PC-3 (cell line): ENCODE data around the gene NSMF. TPM values are rescaled to one million over a fixed set of nuclear protein-coding genes. Genes with fewer than 3 reads are reported as not detected.
A peak's percentile ranks its signal among the peaks of the same experiment; 100 is the strongest.

Experiments used
- ATAC-seq: fragments of 200-7000 bp; cut with Tn5 transposase; 2 replicates; pipeline ENCODE4 v1.9.1; 2020; ENCODE audit warnings: mild to moderate bottlenecking, moderate library complexity
- Bru-seq: library from RNA; stranded (reverse); fragments of 400-500 nt; gene quantifications from one replicate; lab custom pipeline; 2021; lab: Mats Ljungman, UMichigan
- BruChase-seq, 2 experiments: library from RNA; stranded (reverse); fragments of 400-500 nt; gene quantifications; one replicate each; lab custom pipeline; 2021; lab: Mats Ljungman, UMichigan
- BruUV-seq: library from RNA; stranded (reverse); fragments of 400-500 nt; replicated peaks from 2 replicates; lab custom pipeline; 2021; lab: Mats Ljungman, UMichigan
- CTCF ChIA-PET: fragments of 300-600 bp; sonication (Branson Sonifier 250); formaldehyde crosslinking; loops from one replicate; lab custom pipeline; 2022; ENCODE audit warnings: antibody characterized with exemption; lab: Charles Lee
- POLR2A ChIA-PET: fragments of 300-600 bp; sonication (Branson Sonifier 250); formaldehyde crosslinking; loops from one replicate; lab custom pipeline; 2022; ENCODE audit warnings: antibody characterized with exemption; ENCODE audit not compliant: unreplicated experiment; lab: Charles Lee
- DNase-seq: peaks from one replicate; pipeline ENCODE4 v3.0.0-alpha.2; 2015
- H2AFZ ChIP-seq: fragments of 300-600 bp; sonication (generic); 2 replicates; pipeline ENCODE4 v1.6.0; 2016; ENCODE audit warnings: antibody characterized with exemption, low read length
- H3F3A ChIP-seq: fragments of 300-600 bp; sonication (generic); one replicate; pipeline ENCODE4 v1.6.0; 2017; ENCODE audit warnings: antibody characterized with exemption, low read length, control low read depth, mild to moderate bottlenecking; ENCODE audit not compliant: unreplicated experiment
- H3K27ac ChIP-seq: fragments of 300-600 bp; sonication (generic); 2 replicates; pipeline ENCODE4 v1.5.1; 2016; ENCODE audit warnings: mild to moderate bottlenecking, low read length
- H3K27me3 ChIP-seq: fragments of 300-600 bp; sonication (generic); 2 replicates; pipeline ENCODE4 v1.6.1; 2016; ENCODE audit warnings: low read length, mixed read lengths
- H3K36me3 ChIP-seq: fragments of 300-600 bp; sonication (generic); 2 replicates; pipeline ENCODE4 v1.6.1; 2016; ENCODE audit warnings: low read depth, mixed run types, low read length, mixed read lengths
- H3K4me1 ChIP-seq: fragments of 300-600 bp; sonication (generic); 2 replicates; pipeline ENCODE4 v1.5.1; 2016; ENCODE audit warnings: low read length; ENCODE audit not compliant: insufficient read depth
- H3K4me2 ChIP-seq: fragments of 300-600 bp; sonication (generic); 2 replicates; pipeline ENCODE4 v1.6.0; 2016; ENCODE audit warnings: low read length
- H3K4me3 ChIP-seq: fragments of 300-600 bp; sonication (generic); 2 replicates; pipeline ENCODE4 v1.5.1; 2016; ENCODE audit warnings: mild to moderate bottlenecking, low read length, mixed read lengths
- H3K79me2 ChIP-seq: fragments of 300-600 bp; sonication (generic); 2 replicates; pipeline ENCODE4 v1.6.1; 2017; ENCODE audit warnings: low read length, mixed read lengths
- H3K9ac ChIP-seq: fragments of 300-600 bp; sonication (generic); 2 replicates; pipeline ENCODE4 v1.6.0; 2016; ENCODE audit warnings: mild to moderate bottlenecking, low read length
- H3K9me2 ChIP-seq: fragments of 300-600 bp; sonication (generic); replicated peaks from 2 replicates; pipeline ENCODE4 v1.6.1; 2016; ENCODE audit warnings: mixed run types, low read length, mixed read lengths
- H3K9me3 ChIP-seq: fragments of 300-600 bp; sonication (generic); 2 replicates; pipeline ENCODE4 v1.6.1; 2016; ENCODE audit warnings: low read length, mixed read lengths
- H4K20me1 ChIP-seq: fragments of 300-600 bp; sonication (generic); 2 replicates; pipeline ENCODE4 v1.6.1; 2016; ENCODE audit warnings: low read length, mixed read lengths
- CTCF ChIP-seq: fragments of 300-600 bp; sonication (generic); conservative IDR thresholded peaks from 2 replicates; pipeline ENCODE4 v1.5.1; 2017; ENCODE audit warnings: antibody characterized with exemption, low read depth, mild to moderate bottlenecking, low read length
- EZH2 ChIP-seq: fragments of 300-600 bp; sonication (generic); IDR thresholded peaks from one replicate; pipeline ENCODE4 v1.6.1; 2017; ENCODE audit warnings: antibody characterized with exemption, mild to moderate bottlenecking, low read length; ENCODE audit not compliant: unreplicated experiment
- EZH2phosphoT487 ChIP-seq: fragments of 300-600 bp; sonication (generic); IDR thresholded peaks from 2 replicates; pipeline ENCODE4 v1.6.1; 2018; ENCODE audit warnings: mild to moderate bottlenecking, antibody characterized with exemption, low read length, borderline replicate concordance
- intact Hi-C: fragments of 100-400 bp; cut with micrococcal nuclease; formaldehyde crosslinking; loops from 2 replicates; pipeline ENCODE4 v1.9.0; 2023
- long read RNA-seq: library from polyadenylated mRNA; unstranded; transcript quantifications from one replicate; pipeline ENCODE4 v2.0.0, GENCODE V29; 2021; ENCODE audit not compliant: unreplicated experiment
- total RNA-seq: library from RNA; depleted of rRNA; stranded (reverse); fragments of >200 nt; gene quantifications from 2 replicates; pipeline ENCODE4 v1.2.3, GENCODE V29; 2014; rRNA removed

NSMF gene
- total RNA-seq (29.5 and 30.8 TPM in 2 replicates), Bru-seq, nascent RNA (percentile 46 among the genes with signal in this experiment), BruChase-seq, experiment 1, labeled RNA remaining after a 6-hour chase (percentile 67 among the genes with signal in this experiment), BruChase-seq, experiment 2, labeled RNA remaining after a 2-hour chase (percentile 60 among the genes with signal in this experiment)
- long read RNA-seq, transcript NSMF-205 (14 exons, 3,571 nt): major isoform, 25 of 116 reads
- long read RNA-seq, transcript NSMF-201 (15 exons, 2,981 nt): minor isoform, 20 of 116 reads
- long read RNA-seq, partial matches to known transcripts: 22 of 116 reads
- long read RNA-seq, other reads (novel, unspliced or antisense): 49 of 116 reads

DNA sequence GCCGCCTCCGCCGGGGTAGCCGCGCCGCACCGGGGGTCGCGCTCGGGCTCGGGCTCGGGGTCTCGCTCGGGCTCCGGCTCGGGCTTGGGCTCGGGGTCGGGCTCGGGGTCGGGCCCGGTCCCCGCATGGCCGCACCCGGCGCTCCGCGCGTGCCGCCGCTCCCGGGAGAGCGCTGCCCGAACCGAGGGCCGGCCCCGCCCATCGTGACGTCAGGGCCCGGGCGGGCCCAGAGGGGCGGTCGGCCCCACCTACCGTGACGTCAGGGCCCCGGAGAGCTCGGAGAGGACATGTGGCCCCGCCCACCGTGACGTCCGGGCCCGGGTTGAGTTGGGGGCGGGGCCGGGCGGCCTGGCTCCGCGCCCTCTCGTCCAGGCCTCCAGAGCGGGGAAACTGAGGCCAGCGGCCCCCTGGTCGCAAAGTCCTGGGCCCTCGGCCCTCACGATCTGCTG is at the start of gene NSMF:
TSS of gene NSMF (minus strand) at position 183 of the 449 bp plus-strand sequence. CDS start 232 bp downstream, outside the sequence.
- peaks cover 4% of the 10 kb centered on the region; the same call in 1 of the 2 replicates for H3K4me1 ChIP-seq
- peak within 1 kb of the TSS; percentile 82 for H3K4me3 ChIP-seq
- no peaks in the 10 kb centered on the region for H3K9me3 ChIP-seq
- intact Hi-C loops: loop anchor here (2.0 kb wide), 1 partner anchor 24 kb away; no protein-coding TSS in a partner anchor
- peaks cover 13% of the 10 kb centered on the region; the same call in 1 of the 2 replicates for H3K79me2 ChIP-seq
- H3K27me3 ChIP-seq: no peaks in the 10 kb centered on the region
- BruUV-seq: no TSS peak
- peak within 1 kb of the TSS; percentile 92 for H3K4me2 ChIP-seq
- ChIA-PET CTCF (interaction anchor here (0.5 to 1.0 kb wide), 2 partner anchors 23 to 481 kb away, joined by 3 to 5 read pairs; no protein-coding TSS in a partner anchor), POLR2A (no interaction called here)
- ATAC-seq: peak; percentile 90
- no peaks in the 10 kb centered on the region for H3K9me2 ChIP-seq
- peak within 1 kb of the TSS; percentile 76 for H3K9ac ChIP-seq
- H4K20me1 ChIP-seq: no peaks in the 10 kb centered on the region
- TF ChIP-seq EZH2phosphoT487 (no peak), EZH2 (no peak), CTCF (no peak)
- DNase-seq: peak; percentile 91
- no peaks in the 10 kb centered on the region for H3F3A ChIP-seq
- H3K36me3 ChIP-seq: no peaks in the 10 kb centered on the region
- peak within 1 kb of the TSS; percentile 26; the same call in 1 of the 2 replicates for H3K27ac ChIP-seq
- H2AFZ ChIP-seq: peak within 1 kb of the TSS; percentile 91

DNA sequence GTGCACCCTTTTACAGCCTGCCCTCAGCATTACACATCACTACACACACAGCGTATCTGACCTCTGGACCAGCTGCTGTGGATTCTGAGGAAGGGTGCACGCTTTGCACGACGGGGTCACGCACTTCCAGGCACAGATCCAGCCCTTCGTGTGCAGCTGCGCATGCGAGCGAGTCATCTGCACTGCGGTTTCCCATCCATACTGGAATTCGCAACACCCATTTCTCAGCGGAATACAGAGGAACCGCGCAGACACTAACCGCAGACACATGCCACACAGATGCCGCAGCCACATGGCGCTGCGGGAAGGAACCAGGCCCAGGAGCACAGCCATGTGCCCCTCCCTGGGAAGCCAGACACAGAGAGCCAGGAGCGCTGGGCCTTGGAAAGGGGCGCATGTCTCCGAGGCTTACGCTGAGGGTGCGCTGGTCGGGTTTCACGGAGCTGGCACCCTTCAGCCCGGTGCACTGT is 47.6 kb upstream of the NSMF start:
- Histone ChIP-seq H3F3A (no peaks in the 10 kb centered on the region), H3K79me2 (no peaks in the 10 kb centered on the region), H3K4me2 (no peak overlapping the region), H3K4me1 (0 out of 2 replicates have a peak, but pooled peaks cover 6% of the 10 kb centered on the region), H4K20me1 (no peaks in the 10 kb centered on the region), H3K36me3 (no peaks in the 10 kb centered on the region), H3K9me3 (no peaks in the 10 kb centered on the region), H3K9me2 (no peaks in the 10 kb centered on the region), H2AFZ (no peak overlapping the region), H3K27ac (no peak overlapping the region), H3K9ac (no peak overlapping the region), H3K27me3 (no peaks in the 10 kb centered on the region), H3K4me3 (no peak overlapping the region)
- CTCF ChIA-PET: no interaction called here
- DNase-seq: no peak
- POLR2A ChIA-PET: no interaction called here
- BruUV-seq: no TSS peak
- no peak for ATAC-seq
- TF ChIP-seq EZH2 (no peak), CTCF (no peak), EZH2phosphoT487 (no peak)
- intact Hi-C loops: no loop called here

DNA sequence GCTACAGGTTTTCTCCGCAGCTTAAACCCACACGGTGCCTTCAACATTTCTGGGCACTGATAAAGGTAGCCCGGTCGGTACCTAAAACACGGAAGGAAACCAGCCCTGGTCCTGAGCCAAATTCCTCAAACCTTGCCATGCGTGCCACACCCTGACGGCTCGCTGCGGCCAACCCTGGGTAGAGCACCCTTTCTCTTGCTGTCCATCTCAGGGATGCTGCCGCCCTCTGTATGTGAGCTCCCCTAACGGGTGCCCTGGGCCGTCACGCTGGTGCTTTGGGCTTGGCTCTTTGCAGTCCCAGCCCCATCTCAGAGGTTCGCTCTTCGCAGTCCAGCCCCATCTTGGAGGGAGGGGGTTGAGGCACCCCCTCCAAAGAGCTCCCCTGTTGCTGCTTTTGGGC is 47.1 kb upstream of the NSMF start:
- H3K27me3 ChIP-seq: no peaks in the 10 kb centered on the region
- no peaks in the 10 kb centered on the region for H3K79me2 ChIP-seq
- no peaks in the 10 kb centered on the region for H3K9me3 ChIP-seq
- CTCF ChIA-PET: no interaction called here
- no peaks in the 10 kb centered on the region for H3K9me2 ChIP-seq
- no peak overlapping the region for H3K27ac ChIP-seq
- POLR2A ChIA-PET: no interaction called here
- no peak overlapping the region for H2AFZ ChIP-seq
- DNase-seq (peak; percentile 12), ATAC-seq (peak; percentile 33; the same call in 1 of the 2 replicates)
- H3K36me3 ChIP-seq: no peaks in the 10 kb centered on the region
- H3K9ac ChIP-seq: no peak overlapping the region
- no peaks in the 10 kb centered on the region for H4K20me1 ChIP-seq
- TF ChIP-seq EZH2phosphoT487 (no peak), CTCF (no peak), EZH2 (no peak)
- intact Hi-C loops: no loop called here
- no TSS peak for BruUV-seq
- H3K4me1 ChIP-seq: 0 out of 2 replicates have a peak, but pooled peaks cover 6% of the 10 kb centered on the region
- no peak overlapping the region for H3K4me3 ChIP-seq
- H3F3A ChIP-seq: no peaks in the 10 kb centered on the region
- H3K4me2 ChIP-seq: no peak overlapping the region
